HG03097 (cell line): ENCODE results near the gene LRP8.

Experiments used
- ATAC-seq: cut with Tn5 transposase; IDR thresholded peaks from one replicate; pipeline ENCODE4 v1.9.1; 2021; ENCODE audit not compliant: unreplicated experiment, low FRiP score

Gene LRP8

DNA sequence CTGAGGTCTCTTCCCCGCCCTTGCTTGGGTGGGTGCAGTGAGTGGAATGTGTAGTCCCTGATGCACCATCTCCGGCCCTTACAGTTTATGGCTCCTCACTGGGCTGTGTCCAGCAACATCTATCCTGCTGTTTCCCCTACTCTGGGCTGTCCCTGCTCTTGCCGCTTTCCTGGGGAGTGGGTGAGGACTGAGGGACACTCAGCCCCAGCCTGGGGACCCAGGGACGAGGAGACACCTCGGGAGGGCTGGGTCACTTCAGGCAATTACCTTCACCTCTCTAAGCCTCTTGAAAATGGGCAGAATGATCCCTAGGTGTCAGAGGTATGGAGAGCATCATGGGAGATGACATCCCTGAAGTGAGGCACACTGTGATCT lies 13.6 kb upstream of the LRP8 start:
- no peak for ATAC-seq

GRCh38 chr1:53340660-53341520 lies 13.0 kb upstream of the LRP8 start:
- ATAC-seq, result no peak

- no peak for ATAC-seq
These were observed 12.1 kb upstream of the LRP8 start for GRCh38 chr1:53339736-53340635.

DNA sequence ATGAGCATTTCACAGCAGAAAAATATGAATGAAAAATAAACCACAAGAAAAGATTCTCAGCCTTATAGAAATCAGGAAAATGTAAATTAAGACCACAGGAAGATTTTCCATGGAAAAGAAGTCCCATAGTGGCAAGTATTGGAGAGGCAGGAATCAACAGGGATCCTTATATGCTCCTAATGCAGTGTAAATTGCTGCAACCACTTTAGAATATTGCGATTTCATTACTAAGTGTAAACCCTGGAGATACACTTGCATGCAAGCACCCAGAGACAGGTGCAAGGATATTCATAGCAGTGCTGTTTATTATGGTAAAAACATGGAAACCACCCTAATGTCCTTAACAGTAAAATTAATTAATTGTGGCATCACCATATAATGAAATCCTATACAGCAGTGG lies 10.6 kb upstream of the LRP8 start:
- no peak for ATAC-seq

DNA sequence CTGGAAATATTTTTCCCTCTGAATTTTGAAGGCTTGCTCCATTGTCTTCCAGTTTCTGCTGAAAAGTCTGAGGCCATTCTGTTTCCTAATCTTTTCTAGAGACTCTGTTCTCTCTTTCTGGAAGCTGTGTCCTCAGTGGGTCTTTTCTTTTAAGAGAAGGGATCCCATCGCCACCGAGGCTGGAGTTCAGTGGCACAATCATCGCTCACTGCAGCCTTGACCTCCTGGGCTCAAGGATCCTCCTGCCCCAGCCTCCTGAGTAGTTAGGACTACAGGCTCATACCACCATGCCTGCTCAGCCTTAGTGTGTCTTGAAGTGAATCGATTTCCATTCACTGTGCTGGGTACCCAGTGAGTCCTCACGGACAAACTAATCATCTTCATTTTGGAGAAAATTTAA lies 9.6 kb upstream of the LRP8 start:
- no peak for ATAC-seq

DNA sequence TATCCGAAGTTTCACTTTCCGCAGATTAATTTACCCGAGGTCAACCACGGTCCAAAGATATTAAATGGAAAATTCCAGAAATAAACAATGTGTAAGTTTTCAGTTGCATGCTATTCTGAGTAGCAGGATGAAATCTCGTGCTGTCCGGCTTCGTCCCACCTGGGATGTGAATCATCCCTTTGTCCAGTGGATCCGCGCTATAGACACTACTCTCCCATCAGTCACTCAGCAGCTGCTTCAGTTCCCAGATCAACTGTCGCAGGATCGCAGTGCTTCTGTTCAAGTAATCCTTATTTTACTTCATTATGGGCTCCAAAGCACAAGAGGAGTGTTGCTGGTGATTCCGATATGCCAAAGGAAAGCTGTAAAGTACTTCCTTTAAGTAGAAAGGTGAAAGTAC lies 8.3 kb upstream of the LRP8 start:
- ATAC-seq, result no peak

DNA sequence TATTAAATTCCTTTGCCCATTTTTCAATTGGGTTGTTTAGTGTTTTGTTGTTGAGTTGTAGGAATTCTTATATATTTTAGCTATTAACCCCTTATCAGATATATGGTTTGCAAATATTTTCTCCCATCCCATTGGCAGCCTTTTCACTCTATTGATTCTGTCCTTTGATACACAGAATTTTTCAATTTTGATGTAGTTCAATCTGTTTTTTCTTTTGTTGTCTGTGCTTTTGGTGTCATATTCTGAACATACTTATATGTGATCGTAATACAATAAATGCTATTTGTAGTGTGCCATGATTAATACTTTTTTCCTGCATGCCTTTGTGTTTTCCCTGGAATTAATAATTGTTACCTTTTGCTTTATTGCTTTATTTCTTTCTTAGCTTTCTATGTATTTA lies 7.8 kb upstream of the LRP8 start:
- ATAC-seq, result no peak

DNA sequence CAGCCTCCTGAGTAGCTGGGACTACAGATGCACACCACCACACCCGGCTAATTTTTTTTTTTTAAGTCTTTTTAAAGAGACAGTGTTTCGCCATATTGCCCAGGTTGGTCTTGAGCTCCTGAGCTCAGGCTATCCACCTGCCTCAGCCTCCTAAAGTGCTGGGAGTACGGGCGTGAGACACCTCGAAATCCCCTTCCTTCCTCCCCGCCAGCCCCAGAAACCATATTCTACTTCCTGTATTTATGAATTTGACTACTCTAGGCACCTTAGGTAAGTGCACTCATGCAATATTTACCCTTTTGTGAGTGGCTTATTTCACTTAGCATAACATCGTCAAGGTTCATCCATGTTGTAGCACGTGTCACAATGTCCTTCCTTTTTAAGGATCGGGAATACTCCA lies 6.9 kb upstream of the LRP8 start:
- no peak for ATAC-seq

GRCh38 chr1:53334312-53334711 lies 6.4 kb upstream of the LRP8 start:
- ATAC-seq, result no peak

DNA sequence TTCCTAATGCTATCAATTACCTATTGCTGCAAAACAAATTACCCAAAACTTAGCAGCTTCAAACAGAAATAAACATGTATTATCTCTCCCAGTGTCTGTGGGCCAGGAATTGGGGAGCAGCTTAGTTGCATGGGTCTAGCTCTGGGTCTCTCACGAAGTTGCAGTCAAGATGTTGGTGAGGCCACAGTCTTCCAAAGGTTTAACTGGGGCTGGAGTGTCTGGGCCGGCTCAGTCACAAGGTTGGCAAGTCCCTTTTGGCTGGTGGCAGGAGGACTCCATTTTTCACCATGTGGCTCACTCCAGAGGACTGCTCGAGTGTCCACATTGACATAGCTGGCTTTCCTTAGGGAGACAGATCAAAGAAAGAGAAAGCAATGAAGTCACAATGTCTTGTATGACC lies 5.0 kb upstream of the LRP8 start:
- ATAC-seq, result no peak

DNA sequence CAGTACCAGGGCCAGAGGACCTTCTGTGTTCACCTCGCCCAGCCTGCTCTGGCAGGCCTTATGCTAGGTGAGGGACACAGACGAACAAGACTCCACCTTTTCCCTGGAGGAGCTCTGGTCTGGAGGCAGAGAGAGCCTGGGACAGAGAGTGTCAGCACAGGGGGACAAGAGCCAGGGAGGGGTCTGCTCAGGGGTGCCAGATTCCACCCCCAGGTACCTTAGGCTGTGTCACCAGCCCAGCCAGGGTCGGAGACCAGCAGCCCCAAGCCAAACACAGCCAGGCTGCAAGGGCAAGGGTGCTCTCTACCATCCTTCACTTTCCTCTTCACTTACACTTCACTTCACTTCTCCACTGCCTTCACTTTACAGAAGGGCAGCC lies 4.3 kb upstream of the LRP8 start:
- ATAC-seq, result no peak

DNA sequence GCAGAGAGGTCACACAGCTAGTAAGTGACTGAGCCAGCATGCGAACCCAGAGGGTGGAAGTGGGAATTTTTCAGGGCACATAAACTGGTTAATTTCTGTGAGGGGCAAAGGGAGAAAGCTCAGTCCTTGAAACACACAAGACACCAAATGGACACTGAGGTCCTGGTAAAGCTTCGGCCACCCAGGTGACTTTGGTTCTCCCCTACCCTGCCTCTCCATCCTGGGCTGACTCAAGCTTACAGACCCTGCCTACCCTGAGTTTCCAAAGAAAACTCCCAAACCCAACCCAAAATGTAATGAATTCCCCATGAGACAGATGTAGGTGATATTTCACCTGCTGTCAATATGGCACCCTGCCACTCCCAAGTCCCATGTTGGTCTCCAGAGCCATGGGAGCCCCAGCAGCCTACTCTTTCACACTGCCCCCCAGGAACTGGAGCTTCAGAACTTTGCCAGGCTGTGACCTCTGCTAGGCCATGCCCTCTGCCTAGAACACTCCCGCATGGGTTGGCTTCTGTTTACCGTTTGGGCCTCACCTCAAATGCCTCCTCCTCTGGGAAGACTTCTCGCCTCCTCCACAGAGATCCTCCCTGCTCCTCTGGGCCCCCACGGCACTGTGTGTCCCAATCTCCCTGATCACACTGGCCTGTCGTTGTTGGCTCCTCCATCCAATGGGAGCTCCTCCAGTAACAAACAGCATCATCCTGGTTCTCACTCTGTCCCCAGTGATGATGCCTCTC lies 3.7 kb upstream of the LRP8 start:
- ATAC-seq, result no peak

- no peak for ATAC-seq
These were observed 2.9 kb upstream of the LRP8 start for GRCh38 chr1:53330819-53331218.

DNA sequence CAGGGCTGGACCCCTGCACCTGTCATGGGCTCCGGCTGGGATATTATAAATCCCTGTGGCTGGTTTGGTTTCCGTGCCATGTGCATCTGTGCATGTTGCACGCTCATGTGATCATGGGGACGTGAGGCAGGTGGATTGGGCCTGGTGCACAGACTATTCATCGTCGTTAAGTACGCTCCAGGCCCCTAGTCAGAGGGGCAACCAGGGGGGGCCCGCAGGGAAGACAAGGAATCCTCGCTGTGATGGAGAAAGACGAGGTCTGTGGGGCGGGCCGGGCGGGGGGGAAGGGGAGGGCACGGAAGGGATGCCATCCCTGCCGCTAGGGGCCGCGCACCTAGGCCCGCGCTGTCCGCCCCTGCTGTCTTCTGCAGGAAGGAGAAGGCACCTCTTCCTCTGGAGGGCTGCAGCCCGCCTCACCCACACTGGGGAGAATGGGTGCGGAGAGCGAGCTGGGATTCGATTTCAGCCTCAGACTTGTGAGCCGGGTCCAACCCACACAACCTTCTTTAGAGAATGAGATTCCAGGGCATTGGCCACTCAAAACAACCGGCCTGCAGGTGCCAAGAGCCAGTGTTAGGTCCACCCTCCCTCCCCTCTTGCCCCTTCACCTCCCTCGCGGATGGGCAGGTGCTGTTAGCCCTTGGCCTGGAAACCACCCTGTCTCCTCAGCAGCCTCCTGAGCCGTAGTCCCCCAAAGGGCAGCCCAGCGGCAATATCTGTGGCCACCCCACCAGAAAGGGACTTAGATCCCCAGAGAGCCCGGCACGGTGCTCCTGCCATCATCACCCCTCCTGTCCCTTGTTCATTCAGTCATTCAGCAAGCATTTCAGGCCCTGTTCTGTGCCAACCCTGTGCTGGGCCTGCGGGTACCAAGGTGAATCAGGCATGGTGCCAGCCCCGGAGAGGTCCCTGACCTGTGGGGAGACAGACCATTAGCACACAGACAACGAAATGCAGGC lies 950 bp upstream of the LRP8 start:
- ATAC-seq, result no peak

DNA sequence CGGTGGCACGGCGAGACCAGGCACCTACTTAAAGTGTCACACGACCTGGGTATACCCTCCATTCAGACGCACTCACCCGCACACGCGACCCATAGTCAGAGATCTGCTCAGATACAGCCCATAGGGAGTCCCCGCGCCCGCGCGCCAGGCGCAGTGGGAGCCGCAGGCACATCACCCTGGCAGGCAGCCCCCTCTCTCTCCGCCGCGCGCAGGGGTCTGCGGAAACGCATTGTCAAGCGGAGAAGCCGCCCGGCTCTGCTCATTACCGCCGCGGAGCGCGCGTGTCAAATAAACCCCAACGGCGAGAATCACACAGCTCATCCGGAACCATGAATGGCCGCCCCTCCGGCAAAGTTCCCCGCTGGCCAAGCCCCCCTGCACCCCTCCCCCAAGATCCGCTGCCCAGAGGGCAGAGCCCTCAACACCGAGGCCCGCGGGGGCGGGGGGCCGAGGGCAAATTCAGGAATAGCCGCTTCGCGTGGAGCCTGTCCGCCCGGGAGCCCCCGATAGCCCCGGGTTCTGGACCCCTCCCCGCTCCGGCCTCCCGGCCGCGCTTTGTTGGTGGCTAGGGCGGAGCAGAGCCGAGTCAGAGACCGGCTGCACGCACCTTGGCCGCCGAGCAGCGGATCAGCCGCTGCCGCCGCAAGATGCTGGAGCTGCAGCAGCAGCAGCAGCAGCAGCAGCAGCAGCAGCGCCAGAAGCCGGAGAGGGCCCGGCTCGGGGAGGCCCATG lies 522 bp downstream of the LRP8 start:
- ATAC-seq, result peak; percentile 4

DNA sequence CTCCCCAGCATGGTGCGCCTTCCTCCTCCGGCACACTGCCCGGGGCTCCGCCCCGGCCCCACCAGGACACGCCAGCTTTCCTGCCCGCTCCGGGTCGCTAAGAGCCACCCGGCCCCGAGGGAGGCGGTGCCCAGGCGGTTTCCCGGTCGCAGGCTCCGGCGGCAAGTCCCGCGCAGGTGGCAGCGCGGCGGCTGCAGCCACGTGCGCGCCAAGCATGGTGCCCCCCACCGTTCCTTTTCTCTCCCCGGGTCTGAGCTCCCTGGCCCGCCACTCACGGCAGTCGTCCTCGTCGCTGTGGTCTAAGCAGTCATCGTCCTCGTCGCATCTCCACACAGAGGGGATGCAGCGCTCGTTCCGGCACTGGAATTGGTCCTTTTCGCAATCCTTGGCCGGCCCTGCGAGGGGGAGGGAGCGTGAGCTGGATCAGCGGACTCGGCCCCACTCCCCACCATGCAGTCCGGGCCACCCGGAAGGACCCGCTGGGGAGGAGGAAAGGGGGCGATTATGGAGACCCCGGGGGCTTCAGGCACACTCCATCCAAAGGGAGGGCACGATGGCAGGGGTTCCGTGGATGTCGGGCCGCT lies 1.2 kb downstream of the LRP8 start:
- ATAC-seq, result peak; percentile 33

GRCh38 chr1:53326088-53326597 lies 1.7 kb downstream of the LRP8 start:
- peak; percentile 76 for ATAC-seq

GRCh38 chr1:53325326-53326087 lies 2.4 kb downstream of the LRP8 start:
- no peak for ATAC-seq
